Measurements from ENCODE around the gene PHF14. TPM values are rescaled to one million over a fixed set of nuclear protein-coding genes. Genes with fewer than 3 reads are reported as not detected.

Gene PHF14
- total RNA-seq, 2 donors from 2014 or later = 52.0 to 53.1 TPM

- Histone ChIP-seq H3K27me3 (ENCODE audit: control insufficient read depth, insufficient read depth, low read length, poor library complexity, severe bottlenecking) (no peaks in the 10 kb centered on the region), H3K36me3 (ENCODE audit: control insufficient read depth, insufficient read depth, low read length) (no peaks in the 10 kb centered on the region), H3K9ac (ENCODE audit: extremely low read depth, low read length, poor library complexity, severe bottlenecking) (no peak overlapping the region), H3K9me3 (ENCODE audit: control insufficient read depth, low read length) (no peaks in the 10 kb centered on the region), H3K4me3 (ENCODE audit: low read length) (no peak overlapping the region), H3K27ac (ENCODE audit: low read depth, low read length) (no peak overlapping the region), H3K4me1 (ENCODE audit: control insufficient read depth, insufficient read depth, low read length) (no peaks in the 10 kb centered on the region)
- Mint-ChIP-seq H3K36me3 (ENCODE audit: low read depth) (no peaks in the 10 kb centered on the region), H3K4me1 (peaks cover 5% of the 10 kb centered on the region), H3K4me3 (no peak overlapping the region), H3K27me3 (ENCODE audit: insufficient read depth) (peaks cover 31% of the 10 kb centered on the region), H3K27ac (no peak overlapping the region), H3K9me3 (no peaks in the 10 kb centered on the region)
- DNase-seq = no peak
- TF ChIP-seq CTCF (conservative IDR thresholded peaks at IDR 0.05) = no peak
- 83 to 96% methylated on average over 1 to 2 of the region's 3 CpGs for WGBS, 2 experiments (ENCODE audit: insufficient coverage in 1 of 2, insufficient read length in 1 of 2)
These were observed 204.1 kb downstream of the PHF14 start for GRCh38 chr7:11177793-11178192.

- H3K27me3 ChIP-seq (ENCODE audit: control insufficient read depth, insufficient read depth, low read length, poor library complexity, severe bottlenecking) = peaks cover 5% of the 10 kb centered on the region
- H3K9ac ChIP-seq (ENCODE audit: extremely low read depth, low read length, poor library complexity, severe bottlenecking) = no peak overlapping the region
- peaks cover 69% of the 10 kb centered on the region for H3K27me3 Mint-ChIP-seq (ENCODE audit: insufficient read depth)
- no peak overlapping the region for H3K27ac ChIP-seq (ENCODE audit: low read depth, low read length)
- H3K36me3 ChIP-seq (ENCODE audit: control insufficient read depth, insufficient read depth, low read length) = no peaks in the 10 kb centered on the region
- H3K9me3 Mint-ChIP-seq = peaks cover 25% of the 10 kb centered on the region
- WGBS, 2 experiments (ENCODE audit: insufficient coverage in 1 of 2, insufficient read length in 1 of 2) = 91 to 97% methylated on average over 9 to 10 of the region's 10 CpGs
- no peak for DNase-seq
- H3K27ac Mint-ChIP-seq = no peak overlapping the region
- peaks cover 21% of the 10 kb centered on the region for H3K9me3 ChIP-seq (ENCODE audit: control insufficient read depth, low read length)
- no peak for TF ChIP-seq CTCF (conservative IDR thresholded peaks at IDR 0.05)
- H3K4me1 ChIP-seq (ENCODE audit: control insufficient read depth, insufficient read depth, low read length) = no peaks in the 10 kb centered on the region
- H3K4me3 ChIP-seq (ENCODE audit: low read length) = no peak overlapping the region
- no peaks in the 10 kb centered on the region for H3K4me1 Mint-ChIP-seq
- H3K36me3 Mint-ChIP-seq (ENCODE audit: low read depth) = no peaks in the 10 kb centered on the region
- H3K4me3 Mint-ChIP-seq = no peak overlapping the region
These were observed 207.9 kb downstream of the PHF14 start for GRCh38 chr7:11181590-11181989.

- Mint-ChIP-seq H3K36me3 (ENCODE audit: low read depth) (no peaks in the 10 kb centered on the region), H3K9me3 (peaks cover 25% of the 10 kb centered on the region), H3K4me3 (no peak overlapping the region), H3K4me1 (no peaks in the 10 kb centered on the region), H3K27ac (no peak overlapping the region), H3K27me3 (ENCODE audit: insufficient read depth) (peaks cover 72% of the 10 kb centered on the region)
- Histone ChIP-seq H3K4me1 (ENCODE audit: control insufficient read depth, insufficient read depth, low read length) (no peaks in the 10 kb centered on the region), H3K27me3 (ENCODE audit: control insufficient read depth, insufficient read depth, low read length, poor library complexity, severe bottlenecking) (peaks cover 17% of the 10 kb centered on the region), H3K27ac (ENCODE audit: low read depth, low read length) (no peak overlapping the region), H3K9ac (ENCODE audit: extremely low read depth, low read length, poor library complexity, severe bottlenecking) (no peak overlapping the region), H3K4me3 (ENCODE audit: low read length) (no peak overlapping the region), H3K36me3 (ENCODE audit: control insufficient read depth, insufficient read depth, low read length) (no peaks in the 10 kb centered on the region), H3K9me3 (ENCODE audit: control insufficient read depth, low read length) (peaks cover 26% of the 10 kb centered on the region)
- no peak for TF ChIP-seq CTCF (conservative IDR thresholded peaks at IDR 0.05)
- WGBS, 2 experiments (ENCODE audit: insufficient coverage in 1 of 2, insufficient read length in 1 of 2) = 92% methylated on average over 1 of the region's 1 CpG; no CpG with 5 or more reads in 1 of the 2 experiments
- no peak for DNase-seq
These were observed 209.1 kb downstream of the PHF14 start for GRCh38 chr7:11182736-11183135.
